K562 (cell line): ENCODE measurements around the gene ZCCHC24. TPM values are rescaled to one million over a fixed set of nuclear protein-coding genes. Genes with fewer than 3 reads are reported as not detected.

Source experiments
- BRCA1 ChIP-seq, 2 experiments: fragments of 450-650 bp in 1 of 2; sonication (generic) in 1 of 2; formaldehyde crosslinking in 1 of 2; IDR thresholded peaks; 2 replicates each; pipeline versions ENCODE4 v1.5.0 to v1.6.1; 2017 to 2020; ENCODE audit warnings: mild to moderate bottlenecking in 1 of 2, missing genetic modification reagents in 1 of 2
- CBFA2T2 ChIP-seq: fragments of 450-650 bp; conservative IDR thresholded peaks from 2 replicates; pipeline ENCODE4 v1.6.1; 2017; ENCODE audit warnings: mild to moderate bottlenecking
- NFYB ChIP-seq: IDR thresholded peaks from 2 replicates; pipeline ENCODE4 v1.6.1; 2011; ENCODE audit warnings: mild to moderate bottlenecking, moderate library complexity; ENCODE audit not compliant: insufficient read length; ENCODE audit errors: extremely low read depth
- NR2C1 ChIP-seq, 2 experiments: fragments of 450-650 bp; IDR thresholded peaks; 2 replicates each; pipeline ENCODE4 v1.6.1; 2017; ENCODE audit warnings: mild to moderate bottlenecking in 2 of 2, antibody characterized with exemption in 1 of 2, inconsistent platforms in 1 of 2, missing compliant biosample characterization in 1 of 2, missing genetic modification characterization in 1 of 2
- PTTG1 ChIP-seq: fragments of 450-650 bp; IDR thresholded peaks from 2 replicates; pipeline ENCODE4 v1.6.1; 2016; ENCODE audit warnings: low read depth, mild to moderate bottlenecking, missing genetic modification characterization, missing compliant biosample characterization
- REST ChIP-seq, 2 experiments: fragments of 450-650 bp; formaldehyde crosslinking in 1 of 2; IDR thresholded peaks; 2 replicates each; pipeline versions ENCODE4 v1.4.0 to v1.6.1; 2014 to 2020; ENCODE audit warnings: mild to moderate bottlenecking in 2 of 2, borderline replicate concordance in 1 of 2, low read depth in 1 of 2
- SREBF1 ChIP-seq: fragments of 150-350 bp; IDR thresholded peaks from 2 replicates; pipeline ENCODE4 v1.6.1; 2014; ENCODE audit warnings: antibody characterized with exemption, low read depth, low read length, borderline replicate concordance
- TCF7 ChIP-seq: sonication (generic); IDR thresholded peaks from 2 replicates; pipeline ENCODE4 v1.6.1; 2016; ENCODE audit warnings: antibody characterized with exemption, borderline replicate concordance
- ZBTB2 ChIP-seq: fragments of 450-650 bp; IDR thresholded peaks from 2 replicates; pipeline ENCODE4 v1.6.1; 2016; ENCODE audit warnings: antibody characterized with exemption
- ZNF165 ChIP-seq: fragments of 250-450 bp; sonication (Bioruptor Pico); IDR thresholded peaks from 2 replicates; pipeline ENCODE4 v1.4.0; 2020; ENCODE audit warnings: borderline replicate concordance
- ZNF830 ChIP-seq: fragments of 250-450 bp; sonication (Bioruptor Pico); IDR thresholded peaks from 2 replicates; pipeline ENCODE4 v1.5.0; 2021; ENCODE audit warnings: mild to moderate bottlenecking
- polyA plus RNA-seq, 8 experiments: library from polyadenylated mRNA; depleted of rRNA in 4 of 8; stranded (reverse) in 5 of 8; unstranded in 3 of 8; fragments of >200 nt; fragmentation: Nextera tagmentation in 2 of 8; fragmentation: Illumina TruSeq in 1 of 8; extraction: Ambion mirVana in 2 of 8; extraction: Trizol in 1 of 8; gene quantifications; 2 replicates each; pipeline versions ENCODE4 v1.2.1 to v1.2.3, GENCODE V29; 2011 to 2014; ENCODE audit warnings: inconsistent platforms in 1 of 8, missing spikeins in 1 of 8
- total RNA-seq, 7 experiments: library from RNA; depleted of rRNA in 6 of 7; stranded (reverse); fragments of >200 nt in 6 of 7; fragmentation: Illumina TruSeq in 2 of 7; extraction: Trizol in 2 of 7; gene quantifications; 2 replicates each; pipeline versions ENCODE4 v1.2.1 to v1.2.3, GENCODE V29; 2011 to 2021; ENCODE audit warnings: low replicate concordance in 1 of 7
- TF ChIP-seq, protein P1 (sequence below): sonication (generic); formaldehyde crosslinking; IDR thresholded peaks from 2 replicates; pipeline ENCODE4 v1.8.0; 2023; ENCODE audit warnings: mild to moderate bottlenecking, missing genetic modification reagents

The ZCCHC24 gene
- total and polyA plus RNA-seq, 9 of the 15 experiments (the other 6 are each of a cell fraction or from before 2014, with no cell fraction given), result 0.84 to 11.0 (median 4.6) TPM

- TF ChIP-seq REST (IDR thresholded peaks at IDR 0.05; ENCODE audit: borderline replicate concordance), result no peak
- no peak for TF ChIP-seq REST (CRISPR knock-in tag; IDR thresholded peaks at IDR 0.05; ENCODE audit: low read depth)
- TF ChIP-seq NR2C1 (IDR thresholded peaks at IDR 0.05), result no peak
- TF ChIP-seq NR2C1 (tag; IDR thresholded peaks at IDR 0.05), result no peak
- TF ChIP-seq SREBF1, result no peak
- TF ChIP-seq CBFA2T2, result no peak
- no peak for TF ChIP-seq TCF7
- TF ChIP-seq, protein P1, sequence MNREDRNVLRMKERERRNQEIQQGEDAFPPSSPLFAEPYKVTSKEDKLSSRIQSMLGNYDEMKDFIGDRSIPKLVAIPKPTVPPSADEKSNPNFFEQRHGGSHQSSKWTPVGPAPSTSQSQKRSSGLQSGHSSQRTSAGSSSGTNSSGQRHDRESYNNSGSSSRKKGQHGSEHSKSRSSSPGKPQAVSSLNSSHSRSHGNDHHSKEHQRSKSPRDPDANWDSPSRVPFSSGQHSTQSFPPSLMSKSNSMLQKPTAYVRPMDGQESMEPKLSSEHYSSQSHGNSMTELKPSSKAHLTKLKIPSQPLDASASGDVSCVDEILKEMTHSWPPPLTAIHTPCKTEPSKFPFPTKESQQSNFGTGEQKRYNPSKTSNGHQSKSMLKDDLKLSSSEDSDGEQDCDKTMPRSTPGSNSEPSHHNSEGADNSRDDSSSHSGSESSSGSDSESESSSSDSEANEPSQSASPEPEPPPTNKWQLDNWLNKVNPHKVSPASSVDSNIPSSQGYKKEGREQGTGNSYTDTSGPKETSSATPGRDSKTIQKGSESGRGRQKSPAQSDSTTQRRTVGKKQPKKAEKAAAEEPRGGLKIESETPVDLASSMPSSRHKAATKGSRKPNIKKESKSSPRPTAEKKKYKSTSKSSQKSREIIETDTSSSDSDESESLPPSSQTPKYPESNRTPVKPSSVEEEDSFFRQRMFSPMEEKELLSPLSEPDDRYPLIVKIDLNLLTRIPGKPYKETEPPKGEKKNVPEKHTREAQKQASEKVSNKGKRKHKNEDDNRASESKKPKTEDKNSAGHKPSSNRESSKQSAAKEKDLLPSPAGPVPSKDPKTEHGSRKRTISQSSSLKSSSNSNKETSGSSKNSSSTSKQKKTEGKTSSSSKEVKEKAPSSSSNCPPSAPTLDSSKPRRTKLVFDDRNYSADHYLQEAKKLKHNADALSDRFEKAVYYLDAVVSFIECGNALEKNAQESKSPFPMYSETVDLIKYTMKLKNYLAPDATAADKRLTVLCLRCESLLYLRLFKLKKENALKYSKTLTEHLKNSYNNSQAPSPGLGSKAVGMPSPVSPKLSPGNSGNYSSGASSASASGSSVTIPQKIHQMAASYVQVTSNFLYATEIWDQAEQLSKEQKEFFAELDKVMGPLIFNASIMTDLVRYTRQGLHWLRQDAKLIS (CRISPR knock-in tag), result no peak
- TF ChIP-seq NFYB, result no peak
- no peak for TF ChIP-seq PTTG1 (tag)
- no peak for TF ChIP-seq ZBTB2
- no peak for TF ChIP-seq BRCA1 (IDR thresholded peaks at IDR 0.05)
- no peak for TF ChIP-seq BRCA1 (CRISPR knock-in tag; IDR thresholded peaks at IDR 0.05)
- no peak for TF ChIP-seq ZNF830 (CRISPR knock-in tag)
- TF ChIP-seq ZNF165 (CRISPR knock-in tag), result no peak
Observed at GRCh38 chr10:79405221-79405994, 40.0 kb downstream of the ZCCHC24 start (continued).
